Sigmoid colon (tissue), 4 donors: ENCODE measurements around the gene TRMT1.

Experiments
- CTCF ChIP-seq, 4 experiments: fragments of 450-650 bp in 3 of 4; fragments of 200-600 bp in 1 of 4; IDR thresholded peaks; one replicate each; pipeline ENCODE4 v1.5.1; 2016 to 2019; ENCODE audit warnings: antibody characterized with exemption in 4 of 4, mild to moderate bottlenecking in 3 of 4, moderate library complexity in 2 of 4
- EP300 ChIP-seq, 4 donors: sonication (generic); formaldehyde crosslinking; IDR thresholded peaks; one replicate each; pipeline ENCODE4 v1.6.1; 2017; ENCODE audit warnings: antibody characterized with exemption in 4 of 4
- POLR2AphosphoS5 ChIP-seq, 4 donors: sonication (generic); formaldehyde crosslinking; IDR thresholded peaks; one replicate each; pipeline ENCODE4 v1.6.1; 2017; ENCODE audit warnings: antibody characterized with exemption in 4 of 4

GRCh38 chr19:13103581-13104359 lies 12.8 kb downstream of the TRMT1 start:
- TF ChIP-seq CTCF (IDR thresholded peaks at IDR 0.05) (no peak), EP300 (IDR thresholded peaks at IDR 0.05) (no peak), POLR2AphosphoS5 (IDR thresholded peaks at IDR 0.05) (no peak)
